SK-N-MC (cell line): ENCODE data around the gene CD248.

Source experiments
- DNase-seq: peaks from one replicate; pipeline ENCODE4 v3.0.0-alpha.2; 2011; ENCODE audit warnings: low read depth, low spot score
- H3K27ac ChIP-seq: fragments of 200-600 bp; sonication (generic); 2 replicates; pipeline ENCODE4 v1.5.1; 2016; ENCODE audit warnings: mixed run types
- H3K36me3 ChIP-seq: fragments of 200-600 bp; sonication (generic); 2 replicates; pipeline ENCODE4 v1.6.1; 2017; ENCODE audit warnings: antibody characterized with exemption, low read length, mixed read lengths; ENCODE audit not compliant: insufficient read depth
- H3K4me3 ChIP-seq: fragments of 200-600 bp; sonication (generic); 2 replicates; pipeline ENCODE4 v1.5.1; 2016
- H3K9ac ChIP-seq: fragments of 200-600 bp; sonication (generic); 2 replicates; pipeline ENCODE4 v1.8.0; 2017; ENCODE audit warnings: mixed run types, mixed read lengths; ENCODE audit not compliant: insufficient read length
- H3K9me3 ChIP-seq: fragments of 200-600 bp; sonication (generic); 2 replicates; pipeline ENCODE4 v1.6.1; 2017; ENCODE audit warnings: low read depth, mild to moderate bottlenecking, antibody characterized with exemption, low read length, moderate library complexity, mixed read lengths
- EZH2 ChIP-seq: fragments of 200-600 bp; sonication (generic); IDR thresholded peaks from one replicate; pipeline ENCODE4 v1.6.1; 2017; ENCODE audit warnings: antibody characterized with exemption
- FOXP2 ChIP-seq: optimal IDR thresholded peaks from 2 replicates; pipeline ENCODE3; 2011; ENCODE audit warnings: mild to moderate bottlenecking, moderate library complexity; ENCODE audit not compliant: insufficient read depth; ENCODE audit errors: extremely low read length, control extremely low read depth
- POLR2AphosphoS5 ChIP-seq: IDR thresholded peaks from 2 replicates; pipeline ENCODE4 v1.6.1; 2012; ENCODE audit warnings: mild to moderate bottlenecking, low read depth, low read length, borderline replicate concordance

The CD248 gene

GRCh38 chr11:66290330-66290621 is 26.6 kb downstream of the CD248 start:
- no peak overlapping the region for H3K9ac ChIP-seq
- TF ChIP-seq EZH2 (no peak), FOXP2 (no peak)
- no peaks in the 10 kb centered on the region for H3K9me3 ChIP-seq
- H3K4me3 ChIP-seq = no peak overlapping the region
- DNase-seq = no peak
- H3K36me3 ChIP-seq = no peaks in the 10 kb centered on the region; the same call in 1 of the 2 replicates
- no peak overlapping the region for H3K27ac ChIP-seq

GRCh38 chr11:66289548-66290329 is 27.1 kb downstream of the CD248 start:
- peak overlapping the region; percentile 84 for H3K4me3 ChIP-seq
- no peak for TF ChIP-seq FOXP2
- no peak for TF ChIP-seq POLR2AphosphoS5
- TF ChIP-seq EZH2 = no peak
- H3K36me3 ChIP-seq = no peaks in the 10 kb centered on the region; the same call in 1 of the 2 replicates
- no peak for DNase-seq
- H3K27ac ChIP-seq = peak overlapping the region; percentile 47; the same call in 1 of the 2 replicates
- no peaks in the 10 kb centered on the region for H3K9me3 ChIP-seq
- H3K9ac ChIP-seq = peak overlapping the region; percentile 24

GRCh38 chr11:66288671-66289547 is 27.9 kb downstream of the CD248 start, which contains the start of gene YIF1A:
Gene YIF1A (minus strand): TSS chr11:66289143. CDS start chr11:66288985, 158 bp downstream.
- Histone ChIP-seq H3K9ac (peak within 1 kb of the TSS; percentile 87), H3K27ac (peak within 1 kb of the TSS; percentile 56; the same call in 1 of the 2 replicates), H3K4me3 (peak within 1 kb of the TSS; percentile 84), H3K9me3 (no peaks in the 10 kb centered on the region), H3K36me3 (no peaks in the 10 kb centered on the region; the same call in 1 of the 2 replicates)
- no peak for TF ChIP-seq EZH2
- TF ChIP-seq FOXP2 = peak; percentile 76
- TF ChIP-seq POLR2AphosphoS5 = peak; percentile 83; the same call in 1 of the 2 replicates
- peak; percentile 97 for DNase-seq

- Histone ChIP-seq H3K36me3 (no peaks in the 10 kb centered on the region; the same call in 1 of the 2 replicates), H3K9ac (peak overlapping the region; percentile 87), H3K27ac (peak overlapping the region; percentile 56; the same call in 1 of the 2 replicates), H3K9me3 (no peaks in the 10 kb centered on the region), H3K4me3 (peak overlapping the region; percentile 84)
- TF ChIP-seq POLR2AphosphoS5 (no peak), FOXP2 (no peak), EZH2 (no peak)
- no peak for DNase-seq
These were observed 28.8 kb downstream of the CD248 start for GRCh38 chr11:66287889-66288670.

DNA sequence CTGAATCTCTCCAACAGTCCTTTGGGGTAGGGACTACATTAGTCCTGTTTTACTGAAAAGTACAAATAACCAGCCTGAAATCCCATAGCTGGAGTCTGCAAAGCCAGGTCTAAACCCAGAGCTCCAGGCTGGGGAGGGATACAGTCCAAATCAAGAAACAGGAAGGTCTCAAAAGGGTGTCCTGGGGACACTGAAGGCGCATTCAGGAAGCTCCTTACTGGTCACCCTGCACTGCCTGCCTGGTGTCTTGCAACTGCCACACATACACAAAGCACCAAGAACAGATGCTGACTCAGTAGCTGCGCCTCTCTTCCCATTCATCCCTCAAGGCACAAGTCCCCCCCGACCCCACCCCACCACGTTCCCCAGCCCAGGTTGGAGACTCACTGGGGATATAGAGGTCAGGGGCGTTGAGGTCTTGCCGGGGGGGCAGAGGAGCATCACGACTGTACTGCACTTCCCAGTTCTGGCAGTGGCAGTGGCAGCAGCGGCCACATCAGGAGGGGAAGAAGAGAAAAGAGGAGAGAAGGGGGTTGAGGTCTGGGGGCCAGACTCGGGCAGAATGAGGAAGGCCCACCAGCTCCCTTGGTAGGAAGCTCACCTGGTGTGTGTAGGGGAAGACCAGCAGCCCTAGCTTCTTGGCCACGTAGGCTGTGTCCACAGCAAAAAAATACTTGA is 29.5 kb downstream of the CD248 start:
- no peak overlapping the region for H3K9ac ChIP-seq
- no peak overlapping the region; the same call in 1 of the 2 replicates for H3K4me3 ChIP-seq
- no peaks in the 10 kb centered on the region; the same call in 1 of the 2 replicates for H3K36me3 ChIP-seq
- TF ChIP-seq EZH2 (no peak), POLR2AphosphoS5 (no peak), FOXP2 (no peak)
- H3K9me3 ChIP-seq = no peaks in the 10 kb centered on the region
- DNase-seq = no peak
- H3K27ac ChIP-seq = no peak overlapping the region

DNA sequence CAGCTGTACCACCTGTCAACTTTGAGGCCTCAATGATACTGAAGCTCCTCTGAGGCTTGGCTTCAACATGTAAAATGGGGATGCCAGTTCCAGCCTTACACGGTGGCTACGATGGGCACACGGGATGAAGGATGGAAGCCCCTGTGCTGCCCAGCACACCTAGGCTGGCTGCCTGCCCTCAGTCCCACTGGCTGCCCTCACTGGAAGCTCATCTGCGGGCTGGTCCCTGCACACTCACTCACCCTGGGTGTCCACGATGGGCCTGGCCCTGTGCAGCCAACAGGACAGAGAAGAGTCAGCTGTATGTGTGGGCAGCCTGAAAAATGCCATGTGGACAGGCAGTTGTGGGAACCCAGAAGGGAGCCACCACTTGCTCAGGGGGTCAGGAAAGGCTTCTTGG is 30.1 kb downstream of the CD248 start:
- TF ChIP-seq FOXP2 (no peak), POLR2AphosphoS5 (no peak), EZH2 (no peak)
- Histone ChIP-seq H3K27ac (no peak overlapping the region), H3K4me3 (no peak overlapping the region), H3K9me3 (no peaks in the 10 kb centered on the region), H3K9ac (no peak overlapping the region), H3K36me3 (no peaks in the 10 kb centered on the region; the same call in 1 of the 2 replicates)
- DNase-seq = no peak

GRCh38 chr11:66285250-66285947 is 31.4 kb downstream of the CD248 start:
- TF ChIP-seq EZH2 (no peak), FOXP2 (no peak), POLR2AphosphoS5 (no peak)
- Histone ChIP-seq H3K9ac (no peak overlapping the region), H3K36me3 (no peaks in the 10 kb centered on the region; the same call in 1 of the 2 replicates), H3K27ac (no peak overlapping the region), H3K9me3 (no peaks in the 10 kb centered on the region), H3K4me3 (no peak overlapping the region)
- no peak for DNase-seq
